Coronary artery (tissue), 2 donors: ENCODE data around the gene RFX4.
A peak's percentile ranks its signal among the peaks of the same experiment; 100 is the strongest.

ENCODE experiments used
- DNase-seq: peaks from one replicate; pipeline ENCODE4 v3.0.0-alpha.2; 2017; ENCODE audit warnings: low spot score
- H3K27ac ChIP-seq, 2 donors: fragments of 200-600 bp; sonication (generic); one replicate each; pipeline ENCODE4 v1.5.1; 2016 to 2019
- H3K4me3 ChIP-seq: fragments of 200-600 bp; sonication (generic); 2 replicates; pipeline ENCODE4 v1.5.1; 2016; ENCODE audit warnings: mild to moderate bottlenecking, moderate library complexity
- TF ChIP-seq, protein P1 (sequence below): fragments of 200-600 bp; sonication (generic); IDR thresholded peaks from one replicate; pipeline ENCODE4 v1.5.1; 2019; ENCODE audit warnings: antibody characterized with exemption

Gene RFX4

DNA sequence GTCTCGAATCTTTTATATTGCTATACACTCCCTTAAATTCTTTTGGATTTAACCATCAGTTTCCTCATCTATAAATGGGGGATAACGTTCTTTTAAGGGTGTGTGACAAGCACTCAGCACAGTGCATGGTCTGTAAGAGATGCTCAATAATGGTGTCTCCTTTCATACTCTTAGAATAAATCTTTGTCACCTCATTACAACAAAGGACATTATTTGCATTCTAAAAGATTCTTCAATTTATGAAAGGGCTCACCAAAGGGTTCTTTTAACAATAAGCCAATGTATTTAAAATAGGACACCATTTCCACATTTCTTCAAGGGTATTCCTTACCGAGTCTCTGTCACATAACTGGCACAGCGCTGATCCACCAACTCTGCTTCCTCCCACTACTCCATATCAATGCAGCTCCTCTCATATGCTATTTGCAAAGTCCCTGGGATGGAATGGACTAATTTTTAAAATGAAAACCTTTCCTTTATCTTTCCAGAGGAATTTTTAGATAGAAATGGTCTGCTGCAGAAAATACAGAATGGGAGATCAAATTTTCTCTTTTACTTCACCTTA is 162.5 kb downstream of the RFX4 start:
- H3K27ac ChIP-seq = no peak overlapping the region
- DNase-seq = no peak
- TF ChIP-seq, protein P1, sequence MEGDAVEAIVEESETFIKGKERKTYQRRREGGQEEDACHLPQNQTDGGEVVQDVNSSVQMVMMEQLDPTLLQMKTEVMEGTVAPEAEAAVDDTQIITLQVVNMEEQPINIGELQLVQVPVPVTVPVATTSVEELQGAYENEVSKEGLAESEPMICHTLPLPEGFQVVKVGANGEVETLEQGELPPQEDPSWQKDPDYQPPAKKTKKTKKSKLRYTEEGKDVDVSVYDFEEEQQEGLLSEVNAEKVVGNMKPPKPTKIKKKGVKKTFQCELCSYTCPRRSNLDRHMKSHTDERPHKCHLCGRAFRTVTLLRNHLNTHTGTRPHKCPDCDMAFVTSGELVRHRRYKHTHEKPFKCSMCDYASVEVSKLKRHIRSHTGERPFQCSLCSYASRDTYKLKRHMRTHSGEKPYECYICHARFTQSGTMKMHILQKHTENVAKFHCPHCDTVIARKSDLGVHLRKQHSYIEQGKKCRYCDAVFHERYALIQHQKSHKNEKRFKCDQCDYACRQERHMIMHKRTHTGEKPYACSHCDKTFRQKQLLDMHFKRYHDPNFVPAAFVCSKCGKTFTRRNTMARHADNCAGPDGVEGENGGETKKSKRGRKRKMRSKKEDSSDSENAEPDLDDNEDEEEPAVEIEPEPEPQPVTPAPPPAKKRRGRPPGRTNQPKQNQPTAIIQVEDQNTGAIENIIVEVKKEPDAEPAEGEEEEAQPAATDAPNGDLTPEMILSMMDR = no peak
- H3K4me3 ChIP-seq = no peak overlapping the region

DNA sequence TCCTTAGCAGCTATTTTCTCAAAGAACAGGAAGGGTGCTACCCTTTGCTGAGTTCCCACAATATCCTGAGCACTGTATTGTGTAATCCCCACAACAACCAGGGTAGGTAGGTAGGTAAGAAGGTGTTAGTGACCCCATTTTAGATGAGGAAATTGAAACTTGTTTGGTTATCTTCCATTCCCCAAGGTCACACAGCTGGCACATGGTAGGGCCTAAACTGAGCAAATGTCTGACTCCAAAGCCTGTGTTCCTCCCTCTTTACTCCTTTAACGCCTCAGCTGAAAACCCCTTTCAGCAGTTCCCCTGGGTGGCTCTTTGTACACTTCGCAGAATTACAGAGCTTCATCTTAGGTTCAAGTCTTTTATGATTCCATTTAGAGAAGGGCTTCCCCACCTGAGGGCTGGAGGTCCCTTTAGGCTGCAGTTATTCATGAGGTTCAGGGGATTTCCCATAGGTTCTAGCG is 165.2 kb downstream of the RFX4 start:
- DNase-seq = no peak
- Histone ChIP-seq H3K27ac (no peak overlapping the region), H3K4me3 (no peak overlapping the region)
- TF ChIP-seq, protein P1 = no peak

DNA sequence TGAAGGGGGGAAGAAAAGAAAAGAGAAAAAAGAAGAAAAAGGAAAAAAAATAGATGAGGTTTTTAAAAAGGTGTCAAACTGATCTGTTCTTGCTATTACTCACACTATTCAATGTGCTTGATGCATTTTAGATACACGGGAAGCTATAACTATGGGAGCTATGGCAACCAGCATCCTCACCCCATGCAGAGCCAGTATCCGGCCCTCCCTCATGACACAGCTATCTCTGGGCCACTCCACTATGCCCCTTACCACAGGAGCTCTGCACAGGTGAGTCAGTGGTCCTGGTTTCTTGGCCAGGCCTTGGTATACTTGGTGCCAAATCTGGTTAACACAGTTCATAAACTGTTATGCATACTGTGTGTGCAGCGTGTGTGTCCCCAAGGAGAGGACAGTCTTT is 167.7 kb downstream of the RFX4 start:
- TF ChIP-seq, protein P1 = no peak
- no peak overlapping the region for H3K27ac ChIP-seq
- DNase-seq = no peak
- no peak overlapping the region for H3K4me3 ChIP-seq

DNA sequence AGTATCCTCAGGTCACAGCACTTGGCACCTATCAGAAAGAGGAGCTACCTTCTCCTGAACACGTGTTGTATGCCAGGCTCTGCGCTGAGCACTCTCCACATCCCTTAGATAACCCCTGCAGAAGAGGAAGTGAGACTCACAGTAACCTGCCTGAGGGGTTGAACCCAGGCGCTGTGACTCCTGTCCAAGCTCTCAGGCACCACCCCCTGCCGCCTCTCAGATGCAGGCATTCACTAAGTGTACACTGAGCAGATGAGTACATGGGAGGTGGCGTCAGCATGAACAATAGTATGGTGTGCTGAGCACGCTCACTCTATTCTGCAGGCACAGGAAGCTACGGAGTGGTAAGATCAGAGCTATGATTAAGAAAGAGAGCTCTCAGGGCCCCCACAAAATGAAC is 170.7 kb downstream of the RFX4 start:
- no peak for DNase-seq
- Histone ChIP-seq H3K27ac (no peak overlapping the region), H3K4me3 (no peak overlapping the region)
- TF ChIP-seq, protein P1 = no peak

DNA sequence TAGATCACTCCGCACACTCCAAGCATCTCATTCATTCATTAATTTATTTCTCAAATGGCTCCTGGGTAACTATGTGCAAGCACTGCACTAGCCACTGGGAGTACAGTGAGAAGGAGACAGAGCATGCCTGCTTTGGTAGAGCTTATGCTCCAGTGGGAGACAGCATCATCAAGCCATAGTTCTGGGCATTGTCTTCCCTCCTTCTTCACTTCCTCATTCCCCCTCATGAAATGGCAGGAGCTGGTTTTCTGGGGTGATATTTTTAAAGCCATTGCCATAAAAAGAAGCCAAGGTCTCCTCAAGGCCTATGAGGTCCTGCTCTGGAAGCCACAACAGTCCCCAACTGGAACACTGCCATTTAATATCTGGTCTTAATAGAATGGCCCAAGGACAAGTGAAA is 171.5 kb downstream of the RFX4 start:
- no peak overlapping the region for H3K27ac ChIP-seq
- TF ChIP-seq, protein P1 = no peak
- no peak overlapping the region for H3K4me3 ChIP-seq
- DNase-seq = no peak

DNA sequence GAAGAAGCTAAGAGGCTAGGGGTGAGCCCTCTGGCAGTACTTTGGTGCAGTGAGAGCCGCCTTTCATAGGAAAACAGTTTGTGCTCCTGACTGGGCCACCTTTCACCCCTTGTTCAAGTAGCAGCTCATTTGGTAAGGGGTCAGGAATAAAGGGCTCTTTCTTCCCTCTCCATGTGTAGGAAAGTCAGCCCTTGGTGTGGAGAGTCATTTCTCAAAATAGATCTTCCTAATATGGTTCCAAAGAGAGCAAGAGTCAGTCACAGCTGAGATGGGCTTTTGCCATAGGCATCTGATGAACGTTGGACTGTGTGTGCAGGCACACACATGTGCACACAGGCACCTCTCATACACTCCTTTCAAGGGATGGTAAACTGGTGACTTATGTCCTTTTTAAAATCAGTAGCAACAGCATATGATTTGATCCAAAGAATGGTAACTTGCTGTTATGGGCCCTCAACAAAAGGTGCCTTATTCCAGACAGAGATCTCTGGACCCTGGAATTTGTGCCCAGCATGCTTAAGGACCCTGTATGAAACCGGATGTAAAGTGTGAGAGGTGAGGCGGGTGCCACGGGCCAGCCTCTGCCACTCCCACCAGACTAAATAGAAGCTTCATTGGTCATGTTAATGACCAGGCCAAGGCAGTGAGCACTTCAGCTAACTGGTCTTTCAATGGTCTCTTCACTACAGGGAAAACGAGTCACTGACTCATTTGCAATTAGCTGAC is 175.0 kb downstream of the RFX4 start:
- peak overlapping the region in 1 of 2 donors; percentile 77 for H3K27ac ChIP-seq
- DNase-seq = no peak
- no peak overlapping the region for H3K4me3 ChIP-seq
- TF ChIP-seq, protein P1 = no peak
